H7 (cell line): ENCODE results near the gene GRM7. TPM values are rescaled to one million over a fixed set of nuclear protein-coding genes. Genes with fewer than 3 reads are reported as not detected.

Source experiments
- DNase-seq: peaks from one replicate; pipeline ENCODE4 v3.0.0; 2012
- H3K27me3 ChIP-seq: 2 replicates; pipeline ENCODE4 v1.6.0; 2011; ENCODE audit warnings: mild to moderate bottlenecking, low read length; ENCODE audit not compliant: control insufficient read depth, insufficient read depth
- H3K36me3 ChIP-seq: replicated peaks from 2 replicates; pipeline ENCODE4 v1.5.1; 2011; ENCODE audit warnings: low read length; ENCODE audit not compliant: control insufficient read depth, insufficient read depth
- H3K4me3 ChIP-seq: 2 replicates; pipeline ENCODE4 v1.5.1; 2011; ENCODE audit warnings: low read depth, mild to moderate bottlenecking, control low read depth, low read length, moderate library complexity; ENCODE audit not compliant: insufficient read depth
- total RNA-seq: library from RNA; depleted of rRNA; stranded (reverse); fragments of >200 nt; shearing (Covaris generic); gene quantifications from 2 replicates; pipeline ENCODE4 v1.2.3, GENCODE V29; 2014

GRM7 gene
- total RNA-seq, 1 experiment from 2014 or later, result 0.14 TPM

DNA sequence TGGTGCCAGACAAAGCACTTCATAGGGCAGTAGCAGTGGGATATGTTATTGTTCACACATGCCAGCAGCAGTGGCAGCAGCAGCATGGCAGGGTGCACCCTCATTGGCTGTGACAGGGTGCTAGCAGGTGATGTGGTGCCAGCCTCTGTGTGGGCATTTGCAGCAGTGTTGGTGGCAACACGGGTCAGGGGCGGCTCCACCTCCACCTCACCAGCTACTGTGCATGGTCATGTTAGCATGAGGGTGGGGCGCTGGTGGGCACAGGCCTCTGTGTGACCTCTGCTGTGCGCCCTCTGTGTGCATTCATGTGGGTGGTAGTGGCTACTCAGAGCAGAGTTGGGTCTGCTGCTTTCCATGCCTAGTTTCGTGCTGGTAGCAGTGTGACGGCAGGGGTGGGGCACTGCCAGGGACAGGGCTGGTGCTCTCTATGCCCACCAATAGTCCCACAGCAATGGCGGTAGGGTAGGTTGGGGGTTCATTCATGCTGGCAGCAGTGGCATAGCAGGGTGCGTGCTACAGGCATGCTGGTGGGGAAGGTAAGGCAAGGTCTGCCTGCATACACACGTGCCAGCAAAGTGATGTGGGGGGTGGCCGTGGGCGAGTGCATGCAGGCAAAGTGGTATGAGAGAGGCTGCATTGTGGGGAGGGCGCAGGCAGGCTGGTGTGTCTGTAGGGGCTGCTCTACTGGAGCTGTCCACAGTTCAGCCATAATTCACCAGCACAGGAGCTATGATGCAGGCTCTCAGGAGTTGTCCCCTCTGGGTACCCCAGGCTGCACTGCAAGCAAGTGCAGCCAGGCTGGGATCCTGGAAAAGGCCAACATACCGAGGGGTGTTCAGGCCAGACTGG is 402.7 kb downstream of the GRM7 start:
- no peak for DNase-seq
- Histone ChIP-seq H3K36me3 (no peaks in the 10 kb centered on the region), H3K4me3 (no peak overlapping the region), H3K27me3 (no peaks in the 10 kb centered on the region)

DNA sequence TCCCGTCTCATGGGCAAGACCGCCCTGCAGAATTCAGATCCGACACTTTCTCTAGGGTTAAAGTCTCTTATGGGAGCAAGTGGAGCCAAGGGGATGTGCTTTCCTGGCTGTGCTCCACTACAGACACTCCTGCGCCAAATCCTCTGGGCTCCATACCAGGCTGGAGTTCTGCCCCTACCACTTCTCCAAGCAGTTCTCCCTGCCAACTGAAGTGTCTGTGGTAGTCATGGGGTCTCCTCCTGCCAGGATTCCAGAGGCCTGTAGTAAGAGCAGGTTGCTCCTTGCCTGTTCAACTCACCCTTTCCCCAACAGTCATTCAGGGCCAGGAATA is 403.2 kb downstream of the GRM7 start:
- no peaks in the 10 kb centered on the region for H3K36me3 ChIP-seq
- H3K4me3 ChIP-seq, result no peak overlapping the region
- H3K27me3 ChIP-seq, result no peaks in the 10 kb centered on the region
- no peak for DNase-seq

DNA sequence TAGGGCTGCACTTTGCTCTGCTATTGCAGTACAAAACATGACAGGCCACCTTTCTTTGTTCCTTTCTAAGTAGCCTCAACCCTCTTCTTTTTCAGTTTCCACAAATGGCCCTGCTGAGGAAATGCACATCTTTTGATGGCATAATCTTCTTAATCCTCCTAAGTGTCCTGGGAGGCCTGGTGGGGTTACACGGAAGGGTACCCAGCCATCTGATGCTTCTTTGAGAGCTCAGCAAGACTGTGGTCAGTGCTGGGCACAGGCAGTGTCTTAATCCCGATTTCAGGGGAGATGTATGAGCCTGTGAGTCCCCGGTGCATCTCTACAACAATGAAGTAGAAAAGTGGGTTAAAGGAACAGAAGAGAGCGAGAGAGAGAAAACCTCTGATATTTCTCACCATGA is 404.8 kb downstream of the GRM7 start:
- Histone ChIP-seq H3K36me3 (no peaks in the 10 kb centered on the region), H3K4me3 (no peak overlapping the region), H3K27me3 (no peaks in the 10 kb centered on the region)
- DNase-seq, result no peak

DNA sequence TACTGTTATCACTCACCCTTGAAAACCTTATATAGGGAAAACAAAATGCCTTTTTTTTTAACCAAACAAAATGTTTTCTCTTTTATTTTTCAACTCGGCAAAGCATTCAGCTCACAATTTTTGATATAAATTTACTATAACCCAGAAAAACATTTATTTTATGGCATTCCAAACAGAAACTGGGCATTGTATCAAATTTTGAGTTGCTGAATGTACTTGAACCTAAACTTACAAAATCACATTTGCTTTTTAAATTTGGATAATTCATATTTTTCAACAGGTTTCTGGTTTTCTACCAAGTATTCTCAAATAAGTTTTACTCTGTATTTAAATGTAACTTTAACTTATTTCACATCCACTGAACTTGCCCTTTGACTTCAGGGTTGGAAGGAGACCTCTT is 405.6 kb downstream of the GRM7 start:
- Histone ChIP-seq H3K36me3 (no peaks in the 10 kb centered on the region), H3K4me3 (no peak overlapping the region), H3K27me3 (no peaks in the 10 kb centered on the region)
- DNase-seq, result no peak

DNA sequence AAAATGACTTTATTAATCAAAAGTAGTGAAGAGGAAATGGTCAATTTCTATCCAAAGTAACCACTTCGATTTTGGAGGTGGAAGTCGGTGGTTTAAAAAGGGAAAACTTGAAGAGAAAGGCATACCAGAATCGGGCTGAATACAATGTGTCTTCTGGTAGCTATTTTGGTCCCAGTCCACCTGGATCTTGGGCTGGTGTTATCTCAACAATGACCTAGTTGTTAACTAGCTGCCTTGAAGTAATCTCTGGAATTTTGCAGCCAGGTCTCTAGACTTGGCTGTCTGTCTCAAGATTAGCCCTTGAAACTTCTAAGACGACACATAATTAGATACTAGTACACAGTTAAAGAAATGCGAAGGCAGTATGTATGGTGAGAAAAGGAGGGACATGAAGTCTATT is 409.8 kb downstream of the GRM7 start:
- no peaks in the 10 kb centered on the region for H3K36me3 ChIP-seq
- no peak for DNase-seq
- no peaks in the 10 kb centered on the region for H3K27me3 ChIP-seq
- no peak overlapping the region for H3K4me3 ChIP-seq

DNA sequence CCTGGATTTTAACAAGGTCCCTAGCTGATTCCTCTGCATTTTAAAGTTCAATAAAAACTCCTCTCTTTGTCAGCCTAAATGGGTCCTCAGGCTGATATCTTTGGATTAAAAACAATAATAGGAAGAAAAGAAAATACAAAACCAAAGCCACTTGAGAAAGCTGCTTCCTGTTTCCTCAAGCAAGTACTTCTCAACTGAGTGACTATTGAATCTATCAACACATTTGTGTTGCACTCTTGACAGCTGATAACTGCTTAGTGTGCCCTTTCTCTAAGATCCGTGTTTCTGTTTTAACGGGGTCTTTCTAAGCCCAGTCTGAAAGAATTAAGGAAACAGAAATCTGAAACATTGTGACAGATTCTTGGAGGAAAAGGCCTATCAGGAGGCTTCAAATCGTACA is 410.7 kb downstream of the GRM7 start:
- no peak overlapping the region for H3K4me3 ChIP-seq
- H3K27me3 ChIP-seq, result no peaks in the 10 kb centered on the region
- H3K36me3 ChIP-seq, result no peaks in the 10 kb centered on the region
- DNase-seq, result no peak

DNA sequence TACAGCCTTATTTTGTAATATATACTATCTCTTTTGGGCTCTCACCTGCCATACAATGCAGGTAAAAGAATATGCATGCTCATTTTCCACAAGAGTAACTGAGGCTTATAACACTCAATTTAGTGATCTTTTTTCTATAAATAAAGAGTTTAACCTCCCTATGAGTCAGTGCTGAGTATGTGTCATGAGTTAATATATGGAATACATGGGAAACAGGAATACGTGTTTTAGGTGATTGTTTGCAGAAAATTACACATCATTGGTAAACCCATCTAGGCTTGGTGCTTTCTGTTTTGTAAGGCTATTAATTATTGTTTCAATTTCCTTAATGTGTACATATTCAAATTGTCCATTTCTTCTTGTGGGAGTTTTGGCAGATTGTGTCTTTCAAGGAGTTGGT is 411.3 kb downstream of the GRM7 start:
- DNase-seq, result no peak
- Histone ChIP-seq H3K36me3 (no peaks in the 10 kb centered on the region), H3K27me3 (no peaks in the 10 kb centered on the region), H3K4me3 (no peak overlapping the region)

DNA sequence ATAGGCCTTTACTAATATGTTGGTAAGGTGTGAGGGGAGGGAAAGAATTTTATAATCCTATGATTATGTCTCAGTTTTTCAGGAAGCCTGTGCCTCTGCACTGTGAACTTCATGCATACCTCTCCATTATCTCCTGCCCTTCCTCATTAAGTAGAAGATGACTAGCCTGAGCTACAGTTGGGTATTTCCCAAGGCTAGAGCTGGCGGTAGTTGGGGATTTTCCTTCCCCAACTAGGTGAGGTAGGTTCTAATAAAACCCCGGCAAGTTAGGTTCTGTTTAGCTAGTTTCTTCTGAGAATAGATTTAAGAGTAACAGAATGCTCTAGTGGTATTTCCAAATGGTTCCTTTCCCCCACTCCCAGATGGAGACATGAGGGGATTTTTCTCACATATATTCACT is 414.5 kb downstream of the GRM7 start:
- Histone ChIP-seq H3K36me3 (no peaks in the 10 kb centered on the region), H3K4me3 (no peak overlapping the region), H3K27me3 (no peaks in the 10 kb centered on the region)
- DNase-seq, result no peak

DNA sequence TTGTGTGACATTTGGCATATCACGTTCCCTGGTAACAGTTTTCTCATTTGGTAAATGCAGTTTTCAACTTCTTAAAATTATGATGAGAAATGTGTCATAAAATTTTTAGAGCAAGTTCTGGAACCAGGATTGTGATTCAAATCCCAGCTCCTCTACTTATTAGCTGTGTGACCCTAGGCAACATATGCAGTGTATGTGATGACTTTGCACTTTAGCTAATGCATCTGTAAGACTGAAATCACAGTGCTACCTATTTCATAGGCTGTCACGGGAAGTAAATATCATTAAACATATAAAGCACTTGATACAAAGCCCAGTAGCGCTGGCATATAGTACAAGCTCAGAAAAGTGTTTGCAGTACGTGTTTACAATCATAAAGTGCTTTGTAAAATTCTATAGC is 419.4 kb downstream of the GRM7 start:
- Histone ChIP-seq H3K4me3 (no peak overlapping the region), H3K27me3 (no peaks in the 10 kb centered on the region), H3K36me3 (no peaks in the 10 kb centered on the region)
- no peak for DNase-seq

DNA sequence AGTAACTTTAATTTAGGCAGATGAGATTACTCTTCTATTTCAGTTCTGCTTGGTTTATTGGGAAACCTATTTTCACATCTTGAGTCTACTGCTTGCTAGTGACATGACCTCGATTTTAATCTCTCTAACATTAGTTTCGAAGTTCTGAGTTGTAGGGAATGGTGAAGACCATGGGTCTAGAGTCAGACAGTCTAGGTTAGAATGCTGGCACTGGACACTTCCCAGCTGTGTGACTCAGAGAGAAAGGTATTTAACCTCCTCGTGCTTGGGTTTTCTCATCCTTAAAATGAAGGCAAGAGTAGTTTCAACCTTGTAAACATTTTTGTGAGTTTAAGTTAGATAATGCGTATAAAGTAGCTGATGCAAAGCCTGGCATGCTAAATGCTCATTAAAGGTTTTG is 422.1 kb downstream of the GRM7 start:
- H3K4me3 ChIP-seq, result no peak overlapping the region
- no peak for DNase-seq
- no peaks in the 10 kb centered on the region for H3K27me3 ChIP-seq
- H3K36me3 ChIP-seq, result no peaks in the 10 kb centered on the region

DNA sequence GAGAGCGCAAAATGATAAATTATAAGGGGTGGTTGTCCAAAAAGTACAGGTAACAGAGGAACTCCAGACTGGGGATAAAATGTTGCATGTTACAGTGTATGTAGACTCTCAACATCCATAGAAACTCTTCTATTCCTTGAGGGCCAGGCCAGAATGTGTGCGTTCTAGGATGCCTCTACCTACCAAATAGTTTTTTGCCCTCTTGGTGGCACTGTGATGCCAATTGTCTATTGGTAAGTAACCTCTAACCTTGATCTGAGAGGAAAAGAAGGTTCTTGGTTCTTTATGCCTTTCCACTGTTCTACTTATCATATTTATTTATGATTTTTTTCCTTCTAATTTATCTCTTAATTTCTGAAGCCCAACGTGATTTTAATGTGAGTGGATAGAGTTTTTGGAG is 424.6 kb downstream of the GRM7 start:
- no peaks in the 10 kb centered on the region for H3K36me3 ChIP-seq
- H3K4me3 ChIP-seq, result no peak overlapping the region
- DNase-seq, result no peak
- H3K27me3 ChIP-seq, result no peaks in the 10 kb centered on the region

DNA sequence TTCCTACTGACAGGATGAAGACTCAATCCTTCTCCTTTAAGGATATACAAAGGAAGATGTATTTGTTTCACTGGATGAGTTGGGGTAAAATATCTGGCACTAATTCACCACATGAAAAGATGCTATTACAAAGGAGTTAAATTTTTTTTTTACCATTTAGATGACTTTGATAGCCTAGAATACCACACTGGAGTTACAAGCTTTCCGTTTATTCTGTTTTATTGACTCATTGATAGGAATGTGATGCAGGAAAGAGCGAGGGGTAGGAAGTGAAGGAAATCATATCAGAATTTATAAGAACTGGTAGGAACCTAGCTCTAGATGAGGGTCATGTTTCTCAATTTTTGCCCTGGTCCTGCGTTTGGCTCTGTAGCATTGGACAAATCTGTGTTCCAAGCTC is 427.2 kb downstream of the GRM7 start:
- no peak for DNase-seq
- Histone ChIP-seq H3K36me3 (no peaks in the 10 kb centered on the region), H3K4me3 (no peak overlapping the region), H3K27me3 (no peaks in the 10 kb centered on the region)

DNA sequence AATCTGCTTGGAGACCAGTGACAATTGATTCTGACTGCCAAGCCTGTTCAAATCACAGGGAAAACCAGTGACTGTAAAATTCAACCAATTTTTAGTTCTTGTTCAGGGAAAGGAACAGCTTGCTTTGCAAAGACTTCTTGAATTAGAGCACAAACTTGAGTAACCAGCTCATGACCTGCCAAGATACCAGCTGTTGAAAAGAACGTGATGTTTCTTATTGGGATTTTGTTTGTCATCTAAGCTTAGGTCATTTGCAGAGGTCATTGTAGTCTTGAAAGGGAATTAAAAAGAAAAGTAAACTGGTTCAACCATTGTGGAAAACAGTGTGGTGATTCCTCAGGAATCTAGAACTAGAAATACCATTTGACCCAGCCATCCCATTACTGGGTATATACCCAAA is 428.2 kb downstream of the GRM7 start:
- no peaks in the 10 kb centered on the region for H3K27me3 ChIP-seq
- no peaks in the 10 kb centered on the region for H3K36me3 ChIP-seq
- no peak for DNase-seq
- no peak overlapping the region for H3K4me3 ChIP-seq

DNA sequence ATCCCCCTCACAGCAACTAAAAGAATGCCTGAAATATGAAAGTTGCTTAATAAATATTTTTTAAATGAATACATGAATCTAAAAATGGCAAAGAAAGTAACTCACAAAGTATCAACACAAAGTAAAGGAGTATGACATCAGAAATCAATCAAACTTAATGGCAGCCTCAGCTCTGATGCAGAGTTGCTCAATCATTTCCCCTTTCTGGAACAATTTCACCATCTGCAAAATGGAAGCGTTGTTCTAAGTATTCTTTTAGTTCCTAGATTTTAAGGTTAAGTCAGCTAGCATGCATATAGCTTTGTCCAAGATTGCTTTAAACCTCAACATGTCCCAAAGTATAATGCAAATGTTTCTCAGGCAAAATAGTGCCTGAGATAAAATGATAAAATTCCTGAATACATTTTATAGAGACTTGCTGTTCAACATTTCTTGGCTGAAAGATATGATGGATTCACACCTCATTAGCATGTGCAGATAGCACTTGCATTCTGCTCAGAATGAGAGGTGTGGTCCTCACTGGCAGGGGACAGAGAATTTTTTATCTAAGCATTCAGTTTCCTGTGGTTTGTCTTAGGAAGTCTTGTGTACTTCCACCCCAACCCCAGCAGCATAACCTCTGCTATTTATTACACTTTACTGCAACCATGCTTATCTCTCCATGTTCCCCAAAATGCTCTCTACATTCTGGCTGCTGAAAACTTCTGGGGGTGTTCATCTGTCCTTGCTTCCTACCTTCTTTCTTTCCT is 429.3 kb downstream of the GRM7 start:
- H3K4me3 ChIP-seq, result no peak overlapping the region
- no peak for DNase-seq
- no peaks in the 10 kb centered on the region for H3K36me3 ChIP-seq
- H3K27me3 ChIP-seq, result no peaks in the 10 kb centered on the region

DNA sequence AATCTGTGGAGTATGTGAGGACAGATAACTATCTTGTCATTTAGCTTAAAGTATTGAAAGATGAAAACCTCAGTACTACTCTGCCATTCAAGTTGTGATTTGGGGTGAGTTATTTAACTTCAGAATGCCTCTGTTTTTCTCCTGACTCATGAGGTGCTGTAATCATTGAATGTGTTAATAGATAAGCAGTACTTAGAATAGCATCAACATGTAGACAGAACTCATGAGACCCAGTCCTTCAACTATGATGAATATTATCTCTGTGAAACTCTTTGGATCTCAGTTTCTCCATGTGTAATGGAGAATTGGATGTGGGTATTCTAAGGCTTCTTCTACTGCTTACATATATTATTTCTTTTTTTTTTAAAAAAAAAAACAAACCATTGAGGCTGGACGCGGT is 431.4 kb downstream of the GRM7 start:
- H3K36me3 ChIP-seq, result no peaks in the 10 kb centered on the region

More for the DNA sequence above, 431.4 kb downstream of the GRM7 start:
- Histone ChIP-seq H3K27me3 (no peaks in the 10 kb centered on the region), H3K4me3 (no peak overlapping the region)
- DNase-seq, result no peak
